ENCODE measurements around the gene RPUSD2.

Gene RPUSD2

GRCh38 chr15:40569129-40569953 is at the start of gene RPUSD2:
Gene RPUSD2 (plus strand): TSS chr15:40569299. CDS start chr15:40569338, 39 bp downstream.
- DNase-seq (ENCODE audit: low read depth) = peak; percentile 68

- DNase-seq (ENCODE audit: low read depth) = no peak
These were observed 45.5 kb upstream of the RPUSD2 start for GRCh38 chr15:40523611-40524010.

GRCh38 chr15:40525855-40526254 is 43.2 kb upstream of the RPUSD2 start:
- no peak for DNase-seq (ENCODE audit: low read depth)

- DNase-seq (ENCODE audit: low read depth) = no peak
These were observed 40.3 kb upstream of the RPUSD2 start for GRCh38 chr15:40528801-40529200.

- no peak for DNase-seq (ENCODE audit: low read depth)
These were observed 35.2 kb upstream of the RPUSD2 start for GRCh38 chr15:40533763-40534364.

GRCh38 chr15:40534371-40534770 is 34.7 kb upstream of the RPUSD2 start:
- no peak for DNase-seq (ENCODE audit: low read depth)

GRCh38 chr15:40536501-40536900 is 32.6 kb upstream of the RPUSD2 start:
- peak; percentile 48 for DNase-seq (ENCODE audit: low read depth)

- DNase-seq (ENCODE audit: low read depth) = no peak
These were observed 30.1 kb upstream of the RPUSD2 start for GRCh38 chr15:40538976-40539375.

GRCh38 chr15:40543082-40543481 is 26.0 kb upstream of the RPUSD2 start:
- DNase-seq (ENCODE audit: low read depth) = no peak

GRCh38 chr15:40543631-40544294 is 25.3 kb upstream of the RPUSD2 start:
- no peak for DNase-seq (ENCODE audit: low read depth)

GRCh38 chr15:40545457-40545856 is 23.6 kb upstream of the RPUSD2 start:
- no peak for DNase-seq (ENCODE audit: low read depth)

GRCh38 chr15:40548610-40549009 is 20.5 kb upstream of the RPUSD2 start:
- no peak for DNase-seq (ENCODE audit: low read depth)

- DNase-seq (ENCODE audit: low read depth) = no peak
These were observed 19.2 kb upstream of the RPUSD2 start for GRCh38 chr15:40549894-40550293.

GRCh38 chr15:40550341-40551037 is 18.6 kb upstream of the RPUSD2 start:
- no peak for DNase-seq (ENCODE audit: low read depth)

- no peak for DNase-seq (ENCODE audit: low read depth)
These were observed 15.0 kb upstream of the RPUSD2 start for GRCh38 chr15:40554161-40554525.

- no peak for DNase-seq (ENCODE audit: low read depth)
These were observed 13.2 kb upstream of the RPUSD2 start for GRCh38 chr15:40555876-40556275.

GRCh38 chr15:40558952-40559742 is 10.0 kb upstream of the RPUSD2 start:
- DNase-seq (ENCODE audit: low read depth) = no peak

- DNase-seq (ENCODE audit: low read depth) = no peak
These were observed 6.4 kb upstream of the RPUSD2 start for GRCh38 chr15:40562691-40563090.

GRCh38 chr15:40563426-40563825 is 5.7 kb upstream of the RPUSD2 start:
- DNase-seq (ENCODE audit: low read depth) = no peak

- peak; percentile 96 for DNase-seq (ENCODE audit: low read depth)
These were observed 4.3 kb upstream of the RPUSD2 start, which contains the start of gene CCDC32 for GRCh38 chr15:40564591-40565332. Gene CCDC32 (minus strand): TSS chr15:40565042. CDS start chr15:40563015, 2,027 bp downstream.

Data from fibroblast of the conjunctiva (primary cell).